ENCODE data around the gene UBE3D.
A peak's percentile ranks its signal among the peaks of the same experiment; 100 is the strongest.
"Not testable (repeated sequence)": the region's sequence is repeated elsewhere in the genome, so short reads cannot be mapped to it uniquely, and the experiment has no call there.

The UBE3D gene

GRCh38 chr6:82910395-82910794 lies 155.2 kb downstream of the UBE3D start:
- no peak for DNase-seq (ENCODE audit: low read depth)

- DNase-seq (ENCODE audit: low read depth), result no peak
These were observed 156.1 kb downstream of the UBE3D start for GRCh38 chr6:82909551-82909950.

DNA sequence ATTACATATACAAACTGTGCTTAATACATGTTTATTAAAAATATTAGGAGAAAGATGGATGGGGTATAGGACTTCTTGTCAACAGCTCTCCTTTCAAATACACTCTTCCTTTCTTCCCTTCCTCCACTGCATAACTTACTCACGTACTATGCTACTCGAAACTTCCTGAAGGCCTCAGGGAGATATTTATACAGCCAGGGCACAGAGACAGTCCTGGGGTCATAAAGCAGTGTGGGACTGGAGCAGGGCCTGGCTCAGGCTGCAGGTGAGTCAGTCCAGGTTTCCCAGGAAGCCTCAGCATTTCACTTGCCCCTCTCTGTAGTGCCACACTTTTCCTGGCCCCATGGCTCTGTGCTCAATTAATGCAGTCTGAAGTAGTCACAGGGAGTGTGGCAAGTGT lies 157.0 kb downstream of the UBE3D start:
- no peak for DNase-seq (ENCODE audit: low read depth)

DNA sequence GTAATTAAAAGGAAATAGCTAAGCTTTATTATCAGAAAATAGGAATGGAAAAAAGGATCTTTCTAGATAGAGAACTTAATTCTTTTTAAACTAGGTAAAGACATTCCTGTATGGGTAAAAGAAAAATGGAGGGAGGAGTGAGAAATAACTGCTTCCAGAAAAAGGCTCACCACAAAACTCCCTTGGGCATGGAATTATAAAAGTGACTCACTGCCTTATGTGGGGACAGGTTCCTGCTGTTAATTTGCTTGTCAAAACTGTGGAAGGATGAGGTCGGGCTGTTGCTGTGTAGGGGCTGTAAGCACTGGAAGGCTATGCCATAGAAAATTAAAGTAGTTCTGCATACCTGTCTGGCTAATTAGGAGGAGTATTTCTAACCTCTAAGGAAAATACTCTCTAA lies 158.7 kb downstream of the UBE3D start:
- peak; percentile 41 for DNase-seq (ENCODE audit: low read depth)

DNA sequence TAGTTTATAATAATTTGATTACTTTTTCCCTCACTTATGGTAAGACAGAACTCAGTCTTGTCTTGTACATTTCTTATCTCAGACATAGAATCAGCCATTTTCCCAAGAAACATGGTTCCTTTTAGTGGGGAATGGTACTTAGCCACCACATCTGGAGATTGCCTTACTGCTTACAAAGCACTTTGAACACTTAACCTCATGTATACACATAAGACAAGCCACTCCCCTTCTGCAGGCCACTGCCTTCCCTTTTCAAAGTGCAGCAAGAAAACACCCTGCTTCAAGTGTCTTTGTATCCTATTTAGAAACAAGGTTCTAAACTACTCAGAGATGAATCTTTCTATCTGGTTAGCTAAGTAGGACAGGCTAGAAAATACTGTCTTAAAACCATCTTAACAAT lies 159.2 kb downstream of the UBE3D start:
- DNase-seq (ENCODE audit: low read depth), result no peak

DNA sequence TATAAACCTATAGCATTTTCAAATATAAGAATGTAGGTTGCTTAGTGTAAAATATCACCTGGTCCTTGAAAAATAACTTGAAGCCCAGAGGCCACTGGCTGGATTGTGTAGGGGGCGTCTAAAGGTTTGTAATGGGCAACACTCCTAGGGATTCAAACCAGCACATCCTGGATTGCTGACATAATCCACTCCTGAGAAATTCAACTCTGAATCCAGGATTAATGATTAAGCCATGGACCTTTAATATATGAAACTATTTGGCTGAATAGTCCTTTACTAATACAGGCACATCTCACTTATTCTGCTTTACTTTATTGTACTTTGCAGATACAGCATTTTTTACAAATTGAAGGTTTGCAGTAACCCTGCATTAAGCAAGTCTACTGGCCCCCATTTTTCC lies 160.8 kb downstream of the UBE3D start:
- DNase-seq (ENCODE audit: low read depth), result no peak

DNA sequence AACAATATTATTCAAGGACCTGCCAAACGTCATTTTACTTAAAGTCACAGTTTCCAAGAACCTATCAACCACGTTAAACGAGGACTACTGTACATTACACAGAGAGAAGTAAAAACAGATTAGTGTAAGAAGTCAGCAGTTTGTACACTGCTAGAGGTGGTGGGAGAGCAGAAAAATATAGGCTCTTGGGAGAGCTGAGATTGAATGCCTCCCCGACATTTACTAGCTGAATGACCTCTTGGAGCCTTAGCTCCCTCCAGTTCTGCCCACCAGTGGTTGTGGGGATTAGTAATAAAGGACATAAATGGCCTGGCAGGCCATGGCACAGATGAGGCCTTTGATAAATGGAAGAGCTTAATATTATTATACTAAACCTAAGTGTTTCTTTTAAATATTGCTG lies 161.4 kb downstream of the UBE3D start:
- DNase-seq (ENCODE audit: low read depth), result no peak

GRCh38 chr6:82902290-82902689 lies 163.4 kb downstream of the UBE3D start:
- no peak for DNase-seq (ENCODE audit: low read depth)

- no peak for DNase-seq (ENCODE audit: low read depth)
These were observed 170.9 kb downstream of the UBE3D start for GRCh38 chr6:82894653-82895259.

GRCh38 chr6:82893889-82894652 lies 171.6 kb downstream of the UBE3D start:
- DNase-seq (ENCODE audit: low read depth), result no peak

DNA sequence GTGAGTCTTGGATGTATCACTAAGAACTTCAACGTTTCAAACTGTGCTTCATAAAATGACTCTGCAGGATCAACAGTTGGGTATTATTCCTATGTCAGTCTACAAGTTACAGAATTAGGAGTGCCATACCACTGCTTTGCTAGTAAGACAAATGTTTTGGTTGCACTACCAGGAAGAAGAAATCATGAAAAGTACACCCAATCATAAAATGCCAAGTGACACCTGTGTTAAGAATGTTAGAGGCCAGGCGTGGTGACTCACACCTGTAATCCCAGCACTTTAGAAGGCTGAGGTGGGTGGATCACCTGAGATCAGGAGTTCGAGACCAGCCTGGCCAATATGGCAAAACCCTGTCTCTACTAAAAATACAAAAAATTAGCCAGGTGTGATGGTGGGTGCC lies 174.1 kb downstream of the UBE3D start:
- not testable (repeated sequence) for DNase-seq (ENCODE audit: low read depth)

GRCh38 chr6:82891076-82891475 lies 174.6 kb downstream of the UBE3D start:
- no peak for DNase-seq (ENCODE audit: low read depth)

DNA sequence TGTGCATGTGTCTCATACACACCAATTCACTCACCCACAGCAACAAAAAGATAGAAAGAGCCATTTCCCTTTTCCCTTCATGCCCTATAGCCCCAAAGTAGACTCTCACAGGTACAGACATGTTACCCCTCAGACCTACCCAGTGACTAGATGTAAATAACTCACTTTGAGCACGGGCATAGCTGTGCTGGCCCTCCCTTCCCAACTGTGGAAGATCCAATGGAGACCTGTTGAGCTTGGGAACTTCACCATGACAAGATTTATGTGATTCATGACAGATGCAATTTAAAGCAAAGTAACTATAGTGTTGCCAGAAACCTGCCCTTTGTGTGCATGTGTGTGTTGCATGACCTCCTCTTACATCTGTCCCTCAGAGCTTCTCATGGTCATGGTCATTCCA lies 175.4 kb downstream of the UBE3D start:
- DNase-seq (ENCODE audit: low read depth), result no peak

GRCh38 chr6:82889143-82889542 lies 176.5 kb downstream of the UBE3D start:
- DNase-seq (ENCODE audit: low read depth), result no peak

GRCh38 chr6:82882363-82883023 lies 183.1 kb downstream of the UBE3D start:
- DNase-seq (ENCODE audit: low read depth), result no peak

GRCh38 chr6:82881519-82881918 lies 184.1 kb downstream of the UBE3D start:
- no peak for DNase-seq (ENCODE audit: low read depth)

DNA sequence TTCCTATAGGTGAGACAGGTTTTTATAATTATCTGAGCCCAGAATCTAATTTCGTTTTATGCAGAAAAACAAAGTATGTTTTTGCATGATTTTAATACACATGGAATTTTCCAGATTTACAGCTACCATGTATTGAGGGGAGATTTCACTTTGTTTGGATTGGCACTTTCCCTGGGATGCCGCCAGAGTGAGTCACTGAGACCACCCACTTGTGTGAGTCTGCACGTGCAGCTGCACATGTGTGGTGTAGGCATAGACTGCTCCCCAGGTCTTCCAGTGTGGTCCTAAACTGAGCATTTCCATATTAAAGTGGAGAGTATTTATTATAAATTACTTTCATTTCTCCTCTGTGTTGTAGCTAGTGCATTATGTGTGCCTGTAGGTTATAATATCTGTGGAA lies 186.8 kb downstream of the UBE3D start:
- no peak for DNase-seq (ENCODE audit: low read depth)

- DNase-seq (ENCODE audit: low read depth), result no peak
These were observed 188.1 kb downstream of the UBE3D start for GRCh38 chr6:82877213-82878195.

GRCh38 chr6:82875573-82876185 lies 190.0 kb downstream of the UBE3D start:
- peak; percentile 39 for DNase-seq (ENCODE audit: low read depth)

- no peak for DNase-seq (ENCODE audit: low read depth)
These were observed 190.8 kb downstream of the UBE3D start for GRCh38 chr6:82874867-82875266.

DNA sequence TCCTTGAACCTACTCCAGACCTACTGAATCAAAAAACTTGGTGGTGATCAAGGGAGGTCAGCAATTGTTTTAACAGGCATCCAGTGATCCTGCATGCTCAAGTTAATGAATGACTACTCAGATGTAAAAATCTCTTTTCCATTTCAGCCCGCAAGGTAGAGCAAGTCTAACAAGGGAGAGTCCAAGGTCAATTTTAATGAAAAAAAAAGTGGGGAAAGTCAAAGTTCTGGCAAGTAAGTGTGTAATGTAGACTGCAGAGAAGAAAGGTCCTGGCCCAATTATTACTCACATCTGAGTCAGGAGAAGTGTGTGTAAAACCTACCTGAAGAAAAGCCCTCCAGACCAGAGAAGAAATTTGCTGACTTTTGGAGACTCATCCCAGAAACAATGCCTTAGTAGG lies 193.5 kb downstream of the UBE3D start:
- no peak for DNase-seq (ENCODE audit: low read depth)

All from GM04503 (cell line).